ENCODE results near the gene PAX9.

GRCh38 chr14:36723530-36723929, 61.9 kb downstream of the PAX9 start:
- TF ChIP-seq GATA3 (IDR thresholded peaks at IDR 0.05; ENCODE audit: low read depth, low read length) (no peak), GATA2 (IDR thresholded peaks at IDR 0.05; ENCODE audit: low read depth, low read length) (no peak)

Measured in SH-SY5Y (cell line).